Activated T-helper 9 cell treated with anti-CD3 and anti-CD28 coated beads, Interleukin-2, amount 50 U/mL, for 16 hours (primary cell): ENCODE data around the gene DUS3L.
"Not testable (repeated sequence)": the region's sequence is repeated elsewhere in the genome, so short reads cannot be mapped to it uniquely, and the experiment has no call there.

Experiments used
- DNase-seq: peaks from one replicate; pipeline ENCODE4 v3.0.0-alpha.2; 2020; ENCODE audit warnings: low read depth

The DUS3L gene

GRCh38 chr19:5774921-5775320 is 16.0 kb downstream of the DUS3L start:
- DNase-seq: no peak

DNA sequence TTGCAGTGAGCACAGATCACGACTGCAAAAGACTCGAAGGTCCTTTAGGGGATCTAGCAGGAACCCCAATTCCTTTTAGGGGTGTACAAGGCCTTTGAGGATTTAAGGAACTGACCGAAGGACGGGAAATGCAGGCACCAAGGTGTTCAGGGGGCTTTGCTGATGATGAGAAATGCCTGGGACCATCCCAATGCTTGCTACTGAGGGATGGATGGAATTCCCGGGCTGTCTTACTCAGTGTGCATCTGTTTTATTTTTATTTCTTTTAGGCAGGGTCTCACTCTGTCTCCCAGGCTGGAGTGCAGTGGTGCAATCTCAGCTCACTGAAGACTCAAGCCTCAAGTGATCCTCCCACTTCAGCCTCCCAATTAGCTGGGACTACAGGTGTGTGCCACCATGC is 17.7 kb downstream of the DUS3L start:
- DNase-seq: no peak

- no peak for DNase-seq
Measured at GRCh38 chr19:5772416-5772815, 18.5 kb downstream of the DUS3L start.

DNA sequence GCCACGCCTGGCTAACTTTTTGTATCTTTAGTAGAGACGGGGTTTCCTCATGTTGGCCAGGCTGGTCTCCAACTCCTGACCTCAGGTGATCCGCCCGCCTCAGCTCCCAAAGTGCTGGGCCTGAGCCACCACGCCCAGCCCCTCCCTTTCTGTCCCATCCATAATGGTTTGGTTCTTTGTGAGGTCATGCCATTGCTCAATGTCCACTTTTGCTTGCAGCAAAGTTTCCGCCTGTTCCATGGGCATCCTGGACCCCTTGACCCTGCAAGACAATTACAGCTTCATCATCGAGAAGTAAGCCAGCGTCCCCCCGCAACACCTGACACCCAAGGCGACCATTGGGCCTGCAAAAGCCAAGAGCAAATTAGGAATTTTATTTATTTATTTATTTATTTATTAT is 23.0 kb downstream of the DUS3L start:
- DNase-seq: no peak

GRCh38 chr19:5765220-5765619 is 25.7 kb downstream of the DUS3L start:
- DNase-seq: no peak

DNA sequence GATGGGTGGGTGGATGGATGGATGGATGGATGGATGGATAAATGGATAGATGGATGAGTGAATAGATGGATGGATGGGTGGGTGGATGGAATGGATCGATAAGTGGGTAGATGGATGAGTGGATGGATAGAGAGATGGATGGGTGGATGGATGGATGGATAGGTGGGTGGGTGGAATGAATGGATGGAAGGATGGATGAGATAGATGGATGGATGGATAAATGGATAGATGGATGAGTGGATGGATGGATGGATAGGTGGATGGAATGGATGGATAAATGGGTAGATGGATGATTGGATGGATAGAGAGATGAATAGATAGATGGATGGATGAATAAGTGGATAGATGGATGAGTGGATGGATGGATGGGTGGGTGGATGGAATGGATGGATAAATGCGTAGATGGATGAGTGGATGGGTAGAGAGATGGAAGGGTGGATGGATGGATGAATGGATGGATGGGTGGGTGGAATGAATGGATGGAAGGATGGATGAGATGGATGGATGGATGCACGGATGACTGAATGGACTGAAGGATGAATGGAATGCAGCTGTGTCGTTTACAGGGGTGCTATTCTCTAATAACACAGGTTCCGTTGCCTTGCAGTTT is 28.2 kb downstream of the DUS3L start:
- DNase-seq: no peak

DNA sequence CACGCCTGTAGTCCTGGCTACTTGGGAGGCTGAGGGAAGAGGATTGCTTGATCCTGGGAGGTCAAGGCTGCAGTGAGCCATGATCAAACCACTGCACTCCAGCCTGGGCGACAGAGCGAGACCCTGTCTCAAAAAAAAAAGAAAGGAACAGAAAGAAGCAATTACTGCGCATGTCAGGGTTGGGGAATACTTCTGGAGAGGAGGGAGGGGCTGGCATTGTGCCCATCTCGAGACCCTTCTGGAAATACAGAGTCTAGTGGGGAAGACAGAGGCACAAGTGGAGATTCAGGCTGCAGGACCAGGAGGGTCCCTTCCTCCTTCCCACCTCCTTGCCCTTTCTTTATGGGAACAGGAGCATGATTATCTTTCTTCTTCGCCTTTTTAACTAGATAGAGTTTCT is 37.2 kb downstream of the DUS3L start:
- no peak for DNase-seq

- no peak for DNase-seq
Measured at GRCh38 chr19:5751709-5752108, 39.3 kb downstream of the DUS3L start.

DNA sequence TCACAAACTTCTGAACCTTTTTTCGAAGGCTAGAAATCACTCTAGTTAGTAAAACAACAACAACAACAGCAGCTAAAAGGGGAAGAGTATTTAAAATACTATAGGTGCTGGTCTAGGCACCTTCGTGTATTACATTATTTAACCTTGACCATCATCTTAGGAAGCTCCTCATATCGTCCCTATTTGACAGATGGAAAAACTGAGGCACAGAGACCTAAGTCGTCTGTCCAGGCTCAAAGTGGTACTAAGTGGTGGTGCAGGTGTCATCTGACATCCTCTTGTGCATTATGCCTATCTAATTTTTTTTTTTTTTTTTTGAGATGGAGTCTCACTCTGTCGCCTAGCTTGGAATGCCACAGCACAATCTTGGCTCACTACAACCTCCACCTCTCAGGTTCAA is 41.5 kb downstream of the DUS3L start:
- no peak for DNase-seq

DNA sequence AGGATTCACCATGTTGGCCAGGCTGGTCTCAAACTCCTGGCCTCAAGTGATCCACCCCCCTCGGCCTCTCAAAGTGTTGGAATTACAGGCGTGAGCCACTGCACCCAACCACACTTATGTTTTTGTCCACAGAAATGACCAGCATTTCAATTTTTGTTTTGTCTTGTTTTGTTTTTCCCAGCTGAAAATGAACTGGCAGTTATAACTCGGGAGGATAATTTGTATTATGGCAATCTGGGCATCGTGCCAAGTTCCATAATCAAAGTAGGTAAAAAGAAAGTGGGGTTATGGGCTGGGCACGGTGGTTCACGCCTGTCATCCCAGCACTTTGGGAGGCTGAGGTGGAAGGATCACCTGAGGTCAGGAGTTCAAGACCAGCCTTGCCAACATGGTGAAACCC is 42.0 kb downstream of the DUS3L start:
- DNase-seq: not testable (repeated sequence)

GRCh38 chr19:5744999-5745398 is 46.0 kb downstream of the DUS3L start:
- not testable (repeated sequence) for DNase-seq

DNA sequence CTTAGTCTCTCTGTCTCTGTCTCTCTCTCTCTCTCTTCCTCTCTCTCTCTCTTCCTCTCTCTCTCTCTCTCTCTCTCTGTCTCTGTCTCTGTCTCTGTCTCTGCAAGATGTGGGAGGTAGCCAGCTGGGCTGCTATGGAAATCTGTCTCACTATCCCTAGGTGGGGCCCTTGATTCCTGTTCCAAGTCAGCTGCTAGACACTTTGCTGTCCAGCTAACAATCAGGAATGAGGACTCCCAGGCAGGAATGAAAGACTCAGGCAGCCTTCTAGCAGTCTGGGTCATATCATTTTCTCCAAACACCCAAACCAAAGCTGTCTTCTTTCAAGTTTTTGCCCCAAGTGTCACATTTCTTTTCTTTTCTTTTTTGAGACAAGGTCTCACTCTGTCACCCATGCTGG is 47.3 kb downstream of the DUS3L start:
- no peak for DNase-seq

- no peak for DNase-seq
Measured at GRCh38 chr19:5742051-5742450, 48.9 kb downstream of the DUS3L start.

DNA sequence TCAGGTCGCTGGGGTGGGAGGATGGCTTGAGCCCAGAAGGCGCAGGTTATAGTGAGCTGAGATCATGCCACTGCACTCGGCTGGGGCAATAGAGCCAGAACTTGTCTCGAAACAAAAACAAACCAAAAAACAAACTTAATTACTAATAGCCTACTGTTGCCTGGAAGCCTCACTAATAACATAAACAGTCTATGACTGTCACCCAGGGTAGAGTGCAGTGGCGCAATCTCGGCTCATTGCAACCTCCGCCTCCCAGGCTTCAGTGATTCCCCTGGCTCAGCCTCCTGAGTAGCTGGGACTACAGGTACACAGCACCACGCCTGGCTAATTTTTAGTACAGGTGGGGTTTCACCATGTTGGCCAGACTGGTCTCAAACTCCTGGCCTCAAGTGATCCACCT is 52.5 kb downstream of the DUS3L start:
- DNase-seq: no peak
